Measurements from ENCODE around the gene TBX15. TPM values are rescaled to one million over a fixed set of nuclear protein-coding genes. Genes with fewer than 3 reads are reported as not detected.

Gene TBX15
- total RNA-seq, 1 experiment from 2014 or later: 1.9 TPM

- Histone ChIP-seq H3K27ac (ENCODE audit: low read length) (no peak overlapping the region), H3K4me1 (ENCODE audit: control insufficient read depth, insufficient read depth, low read length) (no peaks in the 10 kb centered on the region), H3K4me3 (ENCODE audit: low read depth in 2 of 2, low read length in 2 of 2) (no peak overlapping the region), H3K9me3 (ENCODE audit: control insufficient read depth, insufficient read depth, low read depth, low read length) (no peaks in the 10 kb centered on the region), H3K27me3 (ENCODE audit: control insufficient read depth, insufficient read depth, low read length) (no peaks in the 10 kb centered on the region; the same call in 1 of the 2 replicates), H3K36me3 (ENCODE audit: control insufficient read depth, insufficient read depth, low read length) (no peaks in the 10 kb centered on the region)
- TF ChIP-seq POLR2AphosphoS5 (IDR thresholded peaks at IDR 0.05; ENCODE audit: low read depth, low read length) (no peak), CTCF (IDR thresholded peaks at IDR 0.05) (no peak), TCF7L2 (IDR thresholded peaks at IDR 0.05; ENCODE audit: low read depth, low read length) (no peak), SIN3A (IDR thresholded peaks at IDR 0.05; ENCODE audit: borderline replicate concordance, insufficient read depth, low read depth, low read length) (no peak)
- TF ChIP-seq, protein P1, sequence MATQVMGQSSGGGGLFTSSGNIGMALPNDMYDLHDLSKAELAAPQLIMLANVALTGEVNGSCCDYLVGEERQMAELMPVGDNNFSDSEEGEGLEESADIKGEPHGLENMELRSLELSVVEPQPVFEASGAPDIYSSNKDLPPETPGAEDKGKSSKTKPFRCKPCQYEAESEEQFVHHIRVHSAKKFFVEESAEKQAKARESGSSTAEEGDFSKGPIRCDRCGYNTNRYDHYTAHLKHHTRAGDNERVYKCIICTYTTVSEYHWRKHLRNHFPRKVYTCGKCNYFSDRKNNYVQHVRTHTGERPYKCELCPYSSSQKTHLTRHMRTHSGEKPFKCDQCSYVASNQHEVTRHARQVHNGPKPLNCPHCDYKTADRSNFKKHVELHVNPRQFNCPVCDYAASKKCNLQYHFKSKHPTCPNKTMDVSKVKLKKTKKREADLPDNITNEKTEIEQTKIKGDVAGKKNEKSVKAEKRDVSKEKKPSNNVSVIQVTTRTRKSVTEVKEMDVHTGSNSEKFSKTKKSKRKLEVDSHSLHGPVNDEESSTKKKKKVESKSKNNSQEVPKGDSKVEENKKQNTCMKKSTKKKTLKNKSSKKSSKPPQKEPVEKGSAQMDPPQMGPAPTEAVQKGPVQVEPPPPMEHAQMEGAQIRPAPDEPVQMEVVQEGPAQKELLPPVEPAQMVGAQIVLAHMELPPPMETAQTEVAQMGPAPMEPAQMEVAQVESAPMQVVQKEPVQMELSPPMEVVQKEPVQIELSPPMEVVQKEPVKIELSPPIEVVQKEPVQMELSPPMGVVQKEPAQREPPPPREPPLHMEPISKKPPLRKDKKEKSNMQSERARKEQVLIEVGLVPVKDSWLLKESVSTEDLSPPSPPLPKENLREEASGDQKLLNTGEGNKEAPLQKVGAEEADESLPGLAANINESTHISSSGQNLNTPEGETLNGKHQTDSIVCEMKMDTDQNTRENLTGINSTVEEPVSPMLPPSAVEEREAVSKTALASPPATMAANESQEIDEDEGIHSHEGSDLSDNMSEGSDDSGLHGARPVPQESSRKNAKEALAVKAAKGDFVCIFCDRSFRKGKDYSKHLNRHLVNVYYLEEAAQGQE (IDR thresholded peaks at IDR 0.05; ENCODE audit: insufficient read depth in 1 of 2, low read depth in 2 of 2, low read length in 1 of 2): no peak
- ATAC-seq (no peak), DNase-seq (ENCODE audit: low read depth, low spot score) (no peak)
- ChIA-PET CTCF (no interaction called here), POLR2A (no interaction called here)
- BruUV-seq (replicated peaks): no TSS peak
- in situ Hi-C loops (cut with HindIII; ENCODE audit: low pct_unique_long_range_greater_than_20kb, low sequenced_read_pairs): no loop called here
- intact Hi-C loops (cut with micrococcal nuclease; ENCODE audit: unreplicated experiment): no loop called here
Observed at GRCh38 chr1:119010201-119010600, 22.1 kb upstream of the TBX15 start.

GRCh38 chr1:119009312-119009655 lies 21.1 kb upstream of the TBX15 start:
- Histone ChIP-seq H3K36me3 (ENCODE audit: control insufficient read depth, insufficient read depth, low read length) (no peaks in the 10 kb centered on the region), H3K9me3 (ENCODE audit: control insufficient read depth, insufficient read depth, low read depth, low read length) (no peaks in the 10 kb centered on the region), H3K4me1 (ENCODE audit: control insufficient read depth, insufficient read depth, low read length) (no peaks in the 10 kb centered on the region), H3K27me3 (ENCODE audit: control insufficient read depth, insufficient read depth, low read length) (no peaks in the 10 kb centered on the region; the same call in 1 of the 2 replicates), H3K27ac (ENCODE audit: low read length) (no peak overlapping the region), H3K4me3 (ENCODE audit: low read depth in 2 of 2, low read length in 2 of 2) (no peak overlapping the region)
- TF ChIP-seq, protein P1 (IDR thresholded peaks at IDR 0.05; ENCODE audit: insufficient read depth in 1 of 2, low read depth in 2 of 2, low read length in 1 of 2): no peak
- TF ChIP-seq TCF7L2 (IDR thresholded peaks at IDR 0.05; ENCODE audit: low read depth, low read length) (no peak), POLR2AphosphoS5 (IDR thresholded peaks at IDR 0.05; ENCODE audit: low read depth, low read length) (no peak), SIN3A (IDR thresholded peaks at IDR 0.05; ENCODE audit: borderline replicate concordance, insufficient read depth, low read depth, low read length) (no peak), CTCF (IDR thresholded peaks at IDR 0.05) (no peak)
- ChIA-PET CTCF (interaction anchor here (0.6 kb wide), 4 partner anchors 74 to 991 kb away, joined by 3 to 5 read pairs (median 4); no protein-coding TSS in a partner anchor), POLR2A (no interaction called here)
- ATAC-seq: no peak
- in situ Hi-C loops (cut with HindIII; ENCODE audit: low pct_unique_long_range_greater_than_20kb, low sequenced_read_pairs): no loop called here
- no TSS peak for BruUV-seq (replicated peaks)
- DNase-seq (ENCODE audit: low read depth, low spot score): no peak
- intact Hi-C loops (cut with micrococcal nuclease; ENCODE audit: unreplicated experiment): loop anchor here (10.0 kb wide), 1 partner anchor 854 kb away; no protein-coding TSS in a partner anchor
